Psoas muscle (tissue), 8 donors: ENCODE data around the gene MS4A3. TPM values are rescaled to one million over a fixed set of nuclear protein-coding genes. Genes with fewer than 3 reads are reported as not detected.
"Not testable (repeated sequence)": the region's sequence is repeated elsewhere in the genome, so short reads cannot be mapped to it uniquely, and the experiment has no call there.

ENCODE experiments used
- ATAC-seq, 4 donors: fragments of 200-7000 bp; cut with Tn5 transposase; one replicate each; pipeline ENCODE4 v1.9.1; 2020; ENCODE audit warnings: moderate library complexity in 3 of 4, mild to moderate bottlenecking in 2 of 4
- DNase-seq, 2 donors: peaks; one replicate each; pipeline ENCODE4 v3.0.0-alpha.2; 2020
- H3K27ac ChIP-seq: fragments of 200-600 bp; one replicate; pipeline ENCODE4 v1.8.0; 2022
- H3K27me3 ChIP-seq, 3 donors: fragments of 200-600 bp in 1 of 3; one replicate each; pipeline versions ENCODE4 v1.6.1 to v1.8.0; 2013 to 2022; ENCODE audit warnings: low read length in 2 of 3, mild to moderate bottlenecking in 2 of 3, moderate library complexity in 1 of 3; ENCODE audit not compliant: insufficient read depth in 3 of 3
- H3K36me3 ChIP-seq, 2 donors: fragments of 200-600 bp in 1 of 2; one replicate each; pipeline versions ENCODE4 v1.6.1 to v1.8.0; 2013 to 2022; ENCODE audit warnings: low read depth in 1 of 2, mild to moderate bottlenecking in 1 of 2, moderate library complexity in 1 of 2; ENCODE audit not compliant: insufficient read depth in 1 of 2
- H3K4me1 ChIP-seq: fragments of 200-600 bp; one replicate; pipeline ENCODE4 v1.8.0; 2022
- H3K4me3 ChIP-seq: fragments of 200-600 bp; one replicate; pipeline ENCODE4 v1.8.0; 2022; ENCODE audit warnings: mild to moderate bottlenecking
- H3K9me3 ChIP-seq: fragments of 200-600 bp; one replicate; pipeline ENCODE4 v1.8.0; 2022
- WGBS, 3 donors: extraction: QIAGEN DNeasy Blood & Tissue Kit; methylation state at CpG; one replicate each; pipeline versions ENCODE4 v1.1.6 to v1.1.7; 2013; 5-methylcytosine and 5-hydroxymethylcytosine counted together
- intact Hi-C, 2 donors: fragments of 100-400 bp; cut with DNase I; formaldehyde crosslinking; loops; one replicate each; pipeline versions ENCODE4 v1.11.0 to v1.14.2; 2022
- polyA plus RNA-seq, 3 donors: library from polyadenylated mRNA; stranded (reverse); fragments of 200-250 nt; gene quantifications; one replicate each; pipeline ENCODE4 v1.2.3, GENCODE V29; 2013
- total RNA-seq, 4 donors: library from RNA; stranded (reverse); fragmentation: NEBNext Ultra II Directional in 2 of 4; extraction: Animal tissue kit (Norgen Biotek cat#: 25700) in 2 of 4; gene quantifications; one replicate each; pipeline versions ENCODE4 v1.2.1 to v1.2.4, GENCODE V29; 2021 to 2023
- TF ChIP-seq, protein P1 (sequence below): fragments of 200-600 bp; IDR thresholded peaks from one replicate; pipeline ENCODE4 v1.8.0; 2022; ENCODE audit warnings: antibody characterized with exemption
- donor health status: healthy with polysubstance abuse.
- donor health status: DM: no; HTN: no; CAD: no; lungs with moderate emphysema.
- donor health status: Bipolar disorder and iron deficiency.
- donor health status: healthy.
- donor health status: DM: yes; HTN: yes; CAD: no.
- donor health status: DM: no; HTN: no; CAD: no.
- donor health status: DM: no; HTN: no; CAD: no.
- donor health status: DM: yes; HTN: yes; CAD: no.

MS4A3 gene
- total and polyA plus RNA-seq, 7 donors: 0.03 TPM; not detected in 6

DNA sequence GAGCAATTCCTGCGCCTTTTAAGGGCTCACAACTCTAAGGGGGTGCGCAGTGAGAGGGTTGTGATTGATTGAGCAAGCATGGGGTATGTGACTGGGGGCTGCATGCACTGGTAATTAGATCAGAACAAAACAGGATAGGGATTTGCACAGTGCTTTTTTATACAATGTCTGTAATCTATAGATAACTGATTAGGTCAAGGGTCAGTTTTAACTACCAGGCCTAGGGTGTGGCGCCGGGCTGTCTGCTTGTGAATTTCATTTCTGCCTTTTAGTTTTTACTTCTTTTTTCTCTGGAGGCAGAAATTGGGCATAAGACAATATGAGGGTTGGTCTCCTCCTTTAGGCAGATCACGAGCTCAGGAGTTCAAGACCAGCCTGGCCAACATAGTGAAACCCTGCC is 52.2 kb downstream of the MS4A3 start:
- WGBS, 3 donors: 86 to 93% (median 88%) methylated on average over 5 of the region's 5 CpGs
- intact Hi-C loops, H3K27ac ChIP-seq, H3K4me3 ChIP-seq, H3K36me3 ChIP-seq, ATAC-seq, H3K4me1 ChIP-seq, DNase-seq, H3K27me3 ChIP-seq, H3K9me3 ChIP-seq: not testable (repeated sequence)

DNA sequence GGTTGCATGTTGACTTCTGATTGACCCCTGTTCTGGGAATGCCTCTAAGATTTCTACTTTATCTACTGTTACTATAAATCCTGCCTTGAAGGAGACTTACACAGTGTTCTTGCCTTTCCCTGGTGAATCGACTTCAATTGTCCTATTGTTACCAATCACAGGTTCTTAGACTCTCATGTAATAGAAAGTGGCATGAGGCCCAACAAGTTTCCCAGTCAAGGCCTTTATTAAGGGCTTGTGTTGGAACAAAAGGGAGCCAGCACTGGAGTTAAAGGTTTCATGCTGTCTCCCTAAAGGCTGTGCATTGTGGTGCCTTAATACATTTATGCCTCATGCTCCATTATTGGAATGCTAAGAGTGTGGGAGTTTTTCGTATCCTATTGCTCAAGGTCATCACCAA is 55.3 kb downstream of the MS4A3 start:
- no peaks in the 10 kb centered on the region for H3K9me3 ChIP-seq
- H3K27ac ChIP-seq: no peak overlapping the region
- H3K4me3 ChIP-seq: no peak overlapping the region
- intact Hi-C loops: no loop called here
- no peak for DNase-seq
- ATAC-seq: no peak
- H3K27me3 ChIP-seq: no peaks in the 10 kb centered on the region
- H3K36me3 ChIP-seq: no peaks in the 10 kb centered on the region
- H3K4me1 ChIP-seq: no peaks in the 10 kb centered on the region
- WGBS, 3 donors: 55 to 63% (median 59%) methylated on average over 2 of the region's 2 CpGs
- TF ChIP-seq, protein P1, sequence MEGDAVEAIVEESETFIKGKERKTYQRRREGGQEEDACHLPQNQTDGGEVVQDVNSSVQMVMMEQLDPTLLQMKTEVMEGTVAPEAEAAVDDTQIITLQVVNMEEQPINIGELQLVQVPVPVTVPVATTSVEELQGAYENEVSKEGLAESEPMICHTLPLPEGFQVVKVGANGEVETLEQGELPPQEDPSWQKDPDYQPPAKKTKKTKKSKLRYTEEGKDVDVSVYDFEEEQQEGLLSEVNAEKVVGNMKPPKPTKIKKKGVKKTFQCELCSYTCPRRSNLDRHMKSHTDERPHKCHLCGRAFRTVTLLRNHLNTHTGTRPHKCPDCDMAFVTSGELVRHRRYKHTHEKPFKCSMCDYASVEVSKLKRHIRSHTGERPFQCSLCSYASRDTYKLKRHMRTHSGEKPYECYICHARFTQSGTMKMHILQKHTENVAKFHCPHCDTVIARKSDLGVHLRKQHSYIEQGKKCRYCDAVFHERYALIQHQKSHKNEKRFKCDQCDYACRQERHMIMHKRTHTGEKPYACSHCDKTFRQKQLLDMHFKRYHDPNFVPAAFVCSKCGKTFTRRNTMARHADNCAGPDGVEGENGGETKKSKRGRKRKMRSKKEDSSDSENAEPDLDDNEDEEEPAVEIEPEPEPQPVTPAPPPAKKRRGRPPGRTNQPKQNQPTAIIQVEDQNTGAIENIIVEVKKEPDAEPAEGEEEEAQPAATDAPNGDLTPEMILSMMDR: no peak

DNA sequence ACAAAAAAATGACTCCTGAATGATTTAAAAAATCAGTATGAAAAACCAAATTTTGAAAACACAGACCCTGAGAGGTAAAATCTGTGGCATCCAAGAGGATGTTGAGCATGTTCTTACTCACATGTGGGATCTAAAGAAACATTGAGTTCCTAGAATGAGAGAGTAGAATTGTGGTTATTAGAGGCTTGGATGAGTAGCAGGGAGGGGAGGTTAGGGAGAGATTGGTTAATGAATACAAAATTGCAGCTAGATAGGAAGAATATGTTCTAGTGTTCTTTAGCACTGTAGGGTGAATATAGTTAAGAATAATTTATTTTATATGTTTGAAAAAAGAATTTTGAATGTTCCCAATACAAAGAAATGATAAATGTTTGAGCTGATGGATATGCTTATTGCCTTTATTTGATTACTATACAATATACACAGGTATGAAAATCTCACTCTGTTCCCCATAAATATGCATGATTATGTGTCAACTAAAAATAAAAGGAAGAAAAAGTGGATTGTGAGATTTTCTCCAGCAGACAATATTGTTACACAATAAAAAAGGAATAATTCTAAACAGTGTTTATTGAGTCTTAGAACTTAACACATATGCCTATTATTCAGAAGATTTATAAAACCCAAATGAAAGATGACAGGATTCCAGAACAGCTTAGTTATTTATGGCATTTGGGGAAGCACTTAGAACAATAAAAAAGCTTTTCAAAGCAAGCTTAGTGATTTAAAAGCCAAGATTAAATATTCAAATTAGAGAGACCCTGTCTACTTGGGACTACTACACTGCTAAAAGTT is 60.7 kb downstream of the MS4A3 start:
- intact Hi-C loops: no loop called here
- no peaks in the 10 kb centered on the region for H3K9me3 ChIP-seq
- no peak overlapping the region for H3K27ac ChIP-seq
- H3K4me3 ChIP-seq: no peak overlapping the region
- H3K36me3 ChIP-seq: no peaks in the 10 kb centered on the region
- TF ChIP-seq, protein P1: no peak
- no peaks in the 10 kb centered on the region for H3K4me1 ChIP-seq
- ATAC-seq: no peak
- H3K27me3 ChIP-seq: no peaks in the 10 kb centered on the region
- no peak for DNase-seq

DNA sequence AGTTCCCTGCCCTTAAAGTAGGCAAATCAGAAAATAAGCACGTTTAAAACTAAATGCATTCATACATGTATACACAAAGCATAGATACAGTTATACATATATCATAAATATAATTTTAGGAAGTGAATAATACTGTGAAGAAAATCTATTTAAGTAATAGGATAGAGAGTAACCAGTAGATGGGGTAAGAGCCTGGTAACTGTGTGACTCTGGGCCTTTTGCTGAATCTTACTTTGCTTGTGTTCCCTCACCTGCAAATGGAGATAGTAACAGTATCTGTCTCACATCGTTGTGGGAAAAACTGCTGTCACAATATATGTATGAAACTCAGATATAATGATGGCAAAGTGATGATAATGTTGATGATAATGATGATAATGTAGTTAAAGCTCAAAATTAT is 61.9 kb downstream of the MS4A3 start:
- Histone ChIP-seq H3K27ac (no peak overlapping the region), H3K36me3 (no peaks in the 10 kb centered on the region), H3K9me3 (no peaks in the 10 kb centered on the region), H3K27me3 (no peaks in the 10 kb centered on the region), H3K4me3 (no peak overlapping the region), H3K4me1 (no peaks in the 10 kb centered on the region)
- intact Hi-C loops: no loop called here
- ATAC-seq: no peak
- no peak for DNase-seq
- TF ChIP-seq, protein P1: no peak
- 54 to 59% (median 55%) methylated on average over 2 of the region's 2 CpGs for WGBS, 3 donors

DNA sequence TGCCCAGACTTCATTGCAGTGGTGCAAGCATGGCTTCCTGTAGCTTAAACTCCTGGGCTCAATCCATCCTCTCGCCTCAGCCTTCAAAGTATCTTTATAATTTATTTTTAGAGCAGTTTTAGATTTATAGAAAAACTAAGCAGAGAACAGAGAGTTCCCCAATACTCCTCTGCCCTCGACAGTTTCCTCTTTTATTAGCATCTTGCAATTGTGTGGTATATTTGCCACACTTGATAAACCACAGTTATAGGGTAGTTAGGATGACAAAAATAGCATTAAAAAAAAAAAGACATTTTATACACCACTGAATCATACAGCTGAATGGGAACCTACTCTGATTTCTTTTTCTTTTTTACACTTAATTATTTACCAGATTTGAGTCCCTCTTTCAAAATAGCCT is 63.2 kb downstream of the MS4A3 start:
- H3K9me3 ChIP-seq: no peaks in the 10 kb centered on the region
- DNase-seq: no peak
- H3K36me3 ChIP-seq: no peaks in the 10 kb centered on the region
- H3K4me3 ChIP-seq: no peak overlapping the region
- TF ChIP-seq, protein P1: no peak
- H3K4me1 ChIP-seq: no peaks in the 10 kb centered on the region
- WGBS, 3 donors: 67 to 75% (median 70%) methylated on average over 2 of the region's 2 CpGs
- no peak for ATAC-seq
- intact Hi-C loops: no loop called here
- no peak overlapping the region for H3K27ac ChIP-seq
- H3K27me3 ChIP-seq: no peaks in the 10 kb centered on the region

Other genes with a start within 250 kb of the MS4A3 start
- 10 to 100 TPM; 37.8 to 53.9 (median 50.4) TPM for gene MRPL16, start 245.9 kb upstream of the MS4A3 start, total RNA-seq
- gene MRPL16, start 245.9 kb upstream of the MS4A3 start, polyA plus RNA-seq: 10 to 100 TPM; 50.2 to 92.7 (median 55.3) TPM
- gene CBLIF, start 211.2 kb upstream of the MS4A3 start, total RNA-seq: not detected
- gene CBLIF, start 211.2 kb upstream of the MS4A3 start, polyA plus RNA-seq: under 1 TPM in 1 of 3 donors, not detected in 2; 0.05 TPM
- under 1 TPM in 1 of 4 donors, not detected in 3; 0.44 TPM for gene TCN1, start 190.2 kb upstream of the MS4A3 start, total RNA-seq
- not detected for gene TCN1, start 190.2 kb upstream of the MS4A3 start, polyA plus RNA-seq
- gene OOSP3, start 177.9 kb upstream of the MS4A3 start, total RNA-seq: not detected
- gene OOSP3, start 177.9 kb upstream of the MS4A3 start, polyA plus RNA-seq: not detected
- gene OOSP1, start 118.2 kb upstream of the MS4A3 start, total RNA-seq: not detected
- under 1 TPM in 1 of 3 donors, not detected in 2; 0.22 TPM for gene OOSP1, start 118.2 kb upstream of the MS4A3 start, polyA plus RNA-seq
- gene OOSP4A, start 92.6 kb upstream of the MS4A3 start, total RNA-seq: not detected
- not detected for gene OOSP4A, start 92.6 kb upstream of the MS4A3 start, polyA plus RNA-seq
- not detected for gene OOSP4B, start 39.5 kb upstream of the MS4A3 start, total RNA-seq
- not detected for gene OOSP4B, start 39.5 kb upstream of the MS4A3 start, polyA plus RNA-seq
- gene OOSP2, start 16.3 kb upstream of the MS4A3 start, total RNA-seq: not detected
- gene OOSP2, start 16.3 kb upstream of the MS4A3 start, polyA plus RNA-seq: not detected
- gene MS4A2, start 32.0 kb downstream of the MS4A3 start, total RNA-seq: under 1 TPM; 0.17 to 0.55 (median 0.31) TPM
- under 1 TPM in 2 of 3 donors, not detected in 1; 0.01 to 0.05 TPM for gene MS4A2, start 32.0 kb downstream of the MS4A3 start, polyA plus RNA-seq
- gene MS4A6A, start 126.4 kb downstream of the MS4A3 start, total RNA-seq: 10 to 100 TPM; 14.7 to 22.6 (median 18.0) TPM
- gene MS4A6A, start 126.4 kb downstream of the MS4A3 start, polyA plus RNA-seq: 10 to 100 TPM in 1 of 3 donors, 1 to 10 TPM in 2; 2.9 to 11.6 (median 4.2) TPM
- 1 to 10 TPM in 1 of 4 donors, under 1 TPM in 3; 0.47 to 1.6 (median 0.71) TPM for gene MS4A4E, start 186.5 kb downstream of the MS4A3 start, total RNA-seq
- under 1 TPM; 0.05 to 0.33 (median 0.23) TPM for gene MS4A4E, start 186.5 kb downstream of the MS4A3 start, polyA plus RNA-seq
- gene MS4A4A, start 224.0 kb downstream of the MS4A3 start, total RNA-seq: 1 to 10 TPM; 6.7 to 9.4 (median 8.3) TPM
- 1 to 10 TPM; 2.4 to 6.0 (median 2.4) TPM for gene MS4A4A, start 224.0 kb downstream of the MS4A3 start, polyA plus RNA-seq